HG02884 (cell line): Measurements from ENCODE around the gene MYO1E.
"Not testable (repeated sequence)": the region's sequence is repeated elsewhere in the genome, so short reads cannot be mapped to it uniquely, and the experiment has no call there.

Experiments used
- ATAC-seq: cut with Tn5 transposase; IDR thresholded peaks from one replicate; pipeline ENCODE4 v1.9.1; 2021; ENCODE audit warnings: mild to moderate bottlenecking, moderate library complexity; ENCODE audit not compliant: unreplicated experiment

Gene MYO1E

GRCh38 chr15:59174151-59174834 lies 198.4 kb downstream of the MYO1E start:
- no peak for ATAC-seq

GRCh38 chr15:59173194-59173593 lies 199.5 kb downstream of the MYO1E start:
- no peak for ATAC-seq

- ATAC-seq: no peak
These were observed 200.3 kb downstream of the MYO1E start for GRCh38 chr15:59172289-59172901.

DNA sequence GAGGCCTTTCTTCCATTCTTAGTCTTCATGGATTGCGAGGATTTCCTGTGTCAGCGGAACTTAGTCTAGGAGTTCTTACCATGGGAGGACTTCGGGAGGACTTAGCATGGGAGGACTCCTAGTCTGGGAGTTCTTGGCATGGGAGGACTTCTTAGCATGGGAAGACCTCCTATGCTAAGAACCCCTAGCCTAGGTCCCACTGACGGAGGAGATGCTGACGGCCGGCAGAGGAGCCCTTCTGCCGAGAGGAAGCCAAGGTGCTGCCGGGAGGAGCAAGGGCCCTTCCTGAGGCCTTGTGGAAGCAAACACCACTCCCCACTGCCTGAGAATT lies 201.6 kb downstream of the MYO1E start:
- no peak for ATAC-seq

GRCh38 chr15:59170295-59171066 lies 202.2 kb downstream of the MYO1E start:
- ATAC-seq: no peak

- ATAC-seq: no peak
These were observed 203.4 kb downstream of the MYO1E start for GRCh38 chr15:59169251-59169708.

DNA sequence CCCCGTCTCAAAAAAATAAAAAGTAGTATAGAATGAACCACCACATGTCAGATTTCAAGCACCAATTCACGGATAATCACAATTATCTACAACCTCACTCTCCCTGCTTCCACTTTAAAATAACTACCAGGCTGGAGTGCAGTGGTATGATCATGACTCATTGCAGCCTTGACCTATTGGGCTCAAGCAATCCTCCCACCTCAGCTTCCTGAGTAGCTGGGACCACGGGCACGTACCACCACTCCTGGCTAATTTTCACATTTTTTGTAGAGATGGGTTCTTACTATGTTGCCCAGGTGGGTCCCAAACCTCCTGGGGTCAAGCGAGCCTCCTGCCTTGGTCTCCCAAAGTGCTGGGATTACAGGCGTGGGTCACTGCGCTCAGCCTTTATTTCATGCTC lies 204.1 kb downstream of the MYO1E start:
- ATAC-seq: no peak

DNA sequence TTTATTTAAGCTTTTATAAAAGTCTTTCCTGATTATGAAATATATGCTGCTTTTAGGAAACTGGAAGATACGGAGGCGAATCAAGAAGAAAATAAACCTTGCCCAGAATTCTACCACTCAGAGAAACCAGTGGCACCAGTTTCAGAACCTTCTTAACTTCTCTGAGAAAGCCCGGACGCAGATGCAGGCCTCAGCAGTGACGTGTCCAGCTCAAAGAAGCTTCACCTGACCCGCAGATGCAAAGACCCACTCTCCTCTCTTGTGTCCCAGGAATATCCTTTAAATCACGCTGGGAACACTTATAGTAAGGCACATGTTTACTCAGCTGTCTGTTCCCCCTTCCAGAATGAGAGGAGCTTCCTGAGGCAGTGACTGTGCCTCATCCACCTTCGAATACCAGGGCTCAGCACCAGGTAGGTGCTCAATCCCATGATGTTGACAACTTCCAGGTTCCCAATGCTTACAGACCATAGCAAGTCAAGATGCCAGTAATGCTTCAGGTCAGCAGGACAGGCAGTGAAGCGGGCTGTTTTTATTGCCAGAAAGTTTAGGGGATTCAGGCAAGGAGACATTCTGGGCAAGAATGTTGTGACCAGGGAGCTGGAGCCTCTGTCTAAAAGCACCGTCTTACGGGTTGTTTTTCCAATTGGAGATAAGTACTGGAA lies 205.9 kb downstream of the MYO1E start:
- ATAC-seq: no peak

- no peak for ATAC-seq
These were observed 206.5 kb downstream of the MYO1E start for GRCh38 chr15:59166166-59166565.

- no peak for ATAC-seq
These were observed 206.9 kb downstream of the MYO1E start for GRCh38 chr15:59165726-59166125.

DNA sequence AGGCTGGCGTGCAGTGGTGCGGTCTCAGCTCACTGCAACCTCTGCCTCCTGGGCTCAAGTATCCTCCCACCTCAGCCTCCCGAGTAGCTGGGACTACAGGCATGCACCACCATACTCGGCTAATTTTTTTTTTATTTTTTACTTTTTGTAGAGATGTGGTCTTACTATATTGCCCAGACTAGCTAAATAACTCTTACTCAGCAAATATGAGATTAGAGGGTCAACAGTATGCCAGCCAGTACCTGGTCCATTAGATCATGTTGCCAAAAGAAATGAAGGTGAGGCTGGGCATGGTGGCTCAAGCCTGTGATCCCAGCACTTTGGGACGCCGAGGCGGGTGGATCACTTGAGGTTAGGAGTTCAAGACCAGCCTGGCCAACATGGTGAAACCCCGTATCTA lies 210.6 kb downstream of the MYO1E start:
- not testable (repeated sequence) for ATAC-seq

DNA sequence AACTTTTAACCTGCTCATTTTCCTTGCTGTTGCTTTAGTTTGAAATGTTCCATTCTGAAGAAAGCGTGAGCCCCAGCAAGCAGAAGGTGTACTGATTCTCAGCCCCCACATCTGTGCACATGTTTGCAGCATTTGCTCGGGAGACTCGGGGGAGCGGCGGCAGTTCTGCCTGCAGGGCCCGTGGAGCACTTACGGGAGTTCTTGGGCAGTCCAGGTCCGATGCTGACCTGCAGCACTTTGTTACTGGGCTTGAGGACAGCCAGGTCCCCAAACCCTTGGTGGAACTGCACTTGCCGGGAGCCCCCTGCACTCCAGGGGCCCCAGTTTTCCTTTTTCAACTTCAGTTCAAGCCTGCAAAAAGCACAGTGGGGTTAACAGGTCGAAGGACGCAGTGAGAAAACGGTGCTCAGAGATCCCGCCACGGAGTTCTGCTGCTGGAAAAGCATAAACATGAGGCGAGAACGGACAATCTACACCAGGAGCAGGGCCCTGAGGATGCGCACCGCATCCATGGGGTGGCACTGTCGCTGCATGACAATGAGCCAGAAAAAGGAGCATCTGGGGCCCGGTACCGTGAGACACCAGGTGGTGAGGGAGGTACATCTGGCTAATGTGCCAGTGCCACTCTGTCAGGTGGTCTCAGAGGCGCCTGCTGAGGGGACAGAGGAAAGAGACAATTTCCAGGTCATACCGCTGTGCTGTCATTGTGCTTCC lies 211.6 kb downstream of the MYO1E start:
- no peak for ATAC-seq

GRCh38 chr15:59159210-59159609 lies 213.5 kb downstream of the MYO1E start:
- no peak for ATAC-seq

DNA sequence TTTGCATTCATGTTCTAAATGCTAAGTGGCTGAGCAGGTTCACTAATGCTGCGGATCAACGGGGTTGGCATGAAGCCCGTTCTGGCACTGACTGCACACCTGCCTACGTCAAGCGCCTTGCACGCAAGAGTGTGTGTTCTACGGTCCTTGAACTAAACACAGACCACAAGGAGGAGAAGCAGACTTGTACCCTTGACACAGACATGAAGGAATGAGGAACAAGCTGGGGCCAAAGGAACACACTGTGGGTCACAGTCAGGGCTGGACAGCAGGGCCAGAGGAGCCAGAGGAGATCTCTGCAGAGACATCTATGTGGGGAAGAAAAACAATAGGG lies 214.0 kb downstream of the MYO1E start:
- ATAC-seq: no peak

DNA sequence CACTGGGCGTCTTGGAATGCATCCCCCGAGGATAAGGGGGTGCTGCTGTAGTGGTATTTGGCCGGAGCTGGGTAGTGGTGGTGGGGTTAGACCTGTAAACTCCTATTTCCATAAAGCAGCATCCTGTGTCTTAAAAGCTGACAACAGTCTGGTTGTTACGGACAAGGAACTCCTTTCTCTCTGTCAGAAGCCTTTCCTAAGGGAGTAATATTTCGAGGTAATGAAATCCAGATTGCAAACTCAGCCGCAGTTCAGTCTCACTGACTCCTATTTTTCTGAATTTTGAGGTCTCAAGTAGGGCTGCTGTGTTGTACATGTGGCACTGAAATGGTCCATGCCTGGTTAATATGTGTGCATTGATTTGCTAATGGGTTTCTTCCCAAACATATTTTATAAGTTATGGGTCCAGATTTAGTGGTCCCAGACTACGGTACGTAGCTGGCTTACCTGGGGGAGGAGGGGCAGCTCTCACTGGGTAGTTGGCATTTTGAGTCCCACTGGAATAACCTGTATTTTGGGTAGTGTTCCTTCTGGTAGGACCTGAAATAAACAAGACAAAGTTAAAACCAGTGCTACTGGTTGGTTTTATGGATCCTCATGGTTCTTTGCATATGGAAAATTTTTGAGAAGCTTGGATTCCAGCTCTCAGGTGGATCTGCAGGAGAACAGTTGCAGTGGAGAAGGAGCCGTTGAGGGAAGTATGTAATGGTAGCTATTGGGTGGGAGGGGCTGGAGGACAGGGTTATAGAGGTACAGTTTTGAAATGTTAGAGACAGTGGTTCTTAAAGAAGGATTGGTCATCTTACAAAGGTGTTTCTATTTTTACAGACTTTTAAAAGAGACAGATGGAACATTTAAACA lies 214.6 kb downstream of the MYO1E start:
- ATAC-seq: no peak

- no peak for ATAC-seq
These were observed 215.3 kb downstream of the MYO1E start for GRCh38 chr15:59157396-59157795.

DNA sequence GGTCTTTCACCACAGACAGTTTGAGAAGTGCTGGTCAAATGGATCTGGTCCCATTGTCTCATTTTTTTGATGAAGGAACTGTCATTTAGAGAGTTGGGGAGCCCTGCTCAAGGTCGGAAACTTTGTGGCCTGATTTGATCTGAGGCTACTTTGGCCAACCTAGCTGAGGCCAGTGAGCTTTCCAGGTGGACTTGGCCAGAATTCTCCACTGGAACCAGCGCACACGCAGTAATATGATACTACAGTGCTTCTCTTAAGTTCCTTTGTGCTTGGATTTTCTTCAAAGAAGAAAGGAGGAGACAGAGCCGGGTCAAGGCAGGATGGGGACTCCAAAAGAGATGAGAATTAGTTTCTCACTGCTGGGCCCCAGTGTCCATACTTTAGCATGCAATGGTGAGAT lies 217.2 kb downstream of the MYO1E start:
- ATAC-seq: no peak

DNA sequence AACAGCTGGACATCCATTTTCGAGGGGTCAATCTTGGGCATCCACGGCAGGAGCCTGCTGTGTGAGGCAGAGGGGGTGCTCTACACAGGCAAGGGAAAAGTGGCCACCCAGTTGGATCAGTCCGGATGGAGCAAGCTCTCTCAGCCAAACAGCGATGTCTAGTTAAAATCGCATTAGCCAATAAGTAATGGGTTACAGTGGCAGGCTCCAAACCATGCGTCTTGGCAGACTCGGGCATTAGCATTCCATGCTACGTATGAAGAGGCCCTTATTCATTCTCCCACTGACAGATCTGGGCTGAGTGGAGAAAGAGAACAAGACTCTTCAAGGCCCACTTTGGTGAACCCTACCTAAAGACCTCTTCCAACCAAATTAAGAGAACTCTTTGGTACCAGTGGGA lies 218.4 kb downstream of the MYO1E start:
- ATAC-seq: no peak

GRCh38 chr15:59153466-59153865 lies 219.2 kb downstream of the MYO1E start:
- ATAC-seq: no peak
